Activated CD4-positive, alpha-beta T cell treated with anti-CD3 and anti-CD28 coated beads, Interleukin-2, amount 50 U/mL, for 4 hours (primary cell): Measurements from ENCODE around the gene CAMKK2.
"Not testable (repeated sequence)": the region's sequence is repeated elsewhere in the genome, so short reads cannot be mapped to it uniquely, and the experiment has no call there.

Experiments
- DNase-seq, 2 experiments: peaks; one replicate each; pipeline ENCODE4 v3.0.0-alpha.2; 2020

The CAMKK2 gene

DNA sequence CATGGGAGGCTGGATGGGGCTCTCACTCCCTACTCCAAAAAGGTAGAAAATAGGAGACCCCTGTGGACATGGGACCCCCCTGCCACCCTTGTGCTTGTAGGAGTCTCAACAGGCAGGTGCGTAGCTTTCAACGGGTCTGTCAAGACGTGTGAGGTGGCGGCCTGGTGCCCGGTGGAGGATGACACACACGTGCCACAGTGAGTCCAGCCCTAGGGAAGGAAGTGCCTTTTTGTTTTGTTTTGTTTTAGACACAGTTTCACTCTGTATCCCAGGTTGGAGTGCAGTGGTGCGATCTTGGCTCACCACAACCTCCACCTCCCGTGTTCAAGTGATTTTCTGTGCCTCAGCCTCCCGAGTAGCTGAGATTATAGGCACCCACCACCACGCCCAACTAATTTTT is 73.7 kb downstream of the CAMKK2 start:
- no peak for DNase-seq

DNA sequence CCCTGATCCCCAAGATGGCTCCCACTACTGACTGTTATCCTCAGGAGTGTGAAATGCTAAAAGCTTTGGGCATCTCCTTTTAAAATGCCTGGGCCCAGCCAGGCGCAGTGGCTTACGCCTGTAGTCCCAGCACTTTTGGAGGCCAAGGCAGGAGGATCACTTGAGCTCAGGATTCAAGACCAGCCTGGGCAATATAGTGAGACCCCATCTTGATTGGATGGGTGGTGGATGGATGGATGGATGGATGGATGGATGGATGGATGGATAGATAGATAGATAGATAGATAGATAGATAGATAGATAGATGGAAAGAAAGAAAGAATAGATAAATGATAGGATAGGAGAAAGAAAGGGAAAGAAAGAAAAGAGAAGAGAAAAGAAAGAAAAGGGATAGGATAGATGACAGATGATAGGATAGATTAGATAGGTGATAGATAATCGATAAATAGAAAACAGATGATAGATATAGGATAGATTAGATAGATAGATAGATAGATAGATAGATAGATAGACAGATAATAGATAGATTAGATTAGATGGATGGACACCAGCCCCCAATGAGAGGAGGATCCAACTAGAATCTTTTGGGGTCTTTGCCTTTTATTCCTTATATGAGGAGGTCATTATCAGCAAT is 77.0 kb downstream of the CAMKK2 start:
- DNase-seq: no peak

DNA sequence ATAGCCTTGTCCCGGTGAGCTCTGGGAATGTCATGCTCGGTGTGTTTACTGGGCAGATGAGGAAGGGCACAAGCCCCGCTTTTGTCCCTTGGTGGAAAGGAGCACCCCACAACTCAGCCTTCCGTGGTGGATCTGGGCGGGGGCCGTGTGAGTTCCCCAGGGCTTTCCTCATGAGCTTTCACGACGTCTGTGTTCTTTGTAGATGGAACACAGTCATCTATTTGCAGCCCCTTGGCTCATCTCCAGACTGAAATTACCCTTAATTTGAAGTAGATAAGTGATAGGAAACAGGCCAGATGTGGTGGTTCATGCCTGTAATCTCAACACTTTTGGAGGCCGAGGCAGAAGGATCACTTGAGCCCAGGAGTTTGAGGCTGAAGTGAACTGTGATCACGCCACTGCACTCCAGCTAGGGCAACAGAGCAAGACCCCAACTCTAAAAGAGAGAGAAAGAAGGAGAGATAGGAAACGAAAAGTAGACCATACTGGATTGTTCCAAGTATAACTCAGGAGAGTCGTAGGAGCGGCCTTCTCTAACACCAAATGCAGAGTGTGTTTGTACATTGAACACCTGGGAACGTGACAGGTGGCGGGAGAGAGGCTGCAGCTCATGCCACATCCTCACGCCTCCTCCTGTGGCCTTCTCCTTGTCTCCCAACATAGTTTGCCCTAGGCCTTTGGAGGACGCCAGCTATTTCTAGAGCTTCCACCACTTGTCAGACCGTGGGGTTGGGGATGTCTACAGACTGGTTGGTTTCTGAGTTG is 77.7 kb downstream of the CAMKK2 start:
- no peak for DNase-seq

DNA sequence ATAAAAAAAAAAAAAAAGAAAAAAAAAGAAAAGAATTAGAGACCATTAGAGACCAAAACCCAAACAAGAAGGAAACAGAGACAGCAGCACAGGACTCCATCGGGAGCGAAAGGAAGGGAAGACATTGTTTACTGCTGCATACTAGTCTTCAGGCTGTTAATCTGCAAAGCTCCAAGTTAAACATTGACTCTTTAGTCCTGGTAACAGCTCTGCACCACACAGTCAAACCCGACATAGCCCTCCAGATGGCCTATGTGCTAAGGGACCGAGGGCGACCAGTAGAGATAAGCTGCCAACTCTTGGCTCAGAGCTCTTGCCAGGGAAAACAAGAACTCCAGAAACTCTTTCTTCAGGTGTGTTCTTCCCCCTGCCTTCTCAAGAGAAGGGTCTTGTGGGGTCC is 78.7 kb downstream of the CAMKK2 start:
- no peak for DNase-seq

DNA sequence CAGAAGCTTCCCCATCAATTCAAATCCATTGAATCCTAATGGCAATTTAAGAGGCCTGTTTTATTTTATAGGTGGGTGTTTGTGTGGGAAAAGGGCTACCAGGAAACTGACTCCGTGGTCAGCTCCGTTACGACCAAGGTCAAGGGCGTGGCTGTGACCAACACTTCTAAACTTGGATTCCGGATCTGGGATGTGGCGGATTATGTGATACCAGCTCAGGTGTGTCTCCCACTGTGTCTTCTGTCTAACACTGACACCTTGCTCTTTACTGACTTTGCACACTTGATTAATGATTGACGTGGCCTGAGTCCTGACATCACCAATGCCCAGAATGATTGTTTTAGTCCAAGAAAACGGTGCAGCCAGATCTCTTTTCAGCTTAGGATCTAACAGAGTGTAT is 79.4 kb downstream of the CAMKK2 start:
- DNase-seq: no peak

DNA sequence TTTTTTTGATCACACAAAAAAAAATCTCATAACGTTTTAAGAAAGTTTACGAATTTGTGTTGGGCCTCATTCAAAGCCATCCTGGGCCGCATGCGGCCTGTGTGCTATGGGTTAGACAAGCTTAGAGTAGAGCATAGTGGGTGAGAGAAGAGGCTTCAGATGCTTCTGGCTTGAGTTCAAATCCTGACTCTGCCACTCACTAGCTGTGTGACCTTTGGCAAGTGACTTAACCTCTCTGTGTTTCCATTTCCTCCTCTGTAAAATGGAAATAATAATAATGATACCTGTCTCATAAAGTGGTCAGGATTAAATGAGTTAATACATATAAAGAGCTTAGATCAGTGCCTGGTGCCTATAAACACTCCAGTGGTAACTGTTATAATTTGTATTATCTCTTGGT is 80.4 kb downstream of the CAMKK2 start:
- DNase-seq: no peak

DNA sequence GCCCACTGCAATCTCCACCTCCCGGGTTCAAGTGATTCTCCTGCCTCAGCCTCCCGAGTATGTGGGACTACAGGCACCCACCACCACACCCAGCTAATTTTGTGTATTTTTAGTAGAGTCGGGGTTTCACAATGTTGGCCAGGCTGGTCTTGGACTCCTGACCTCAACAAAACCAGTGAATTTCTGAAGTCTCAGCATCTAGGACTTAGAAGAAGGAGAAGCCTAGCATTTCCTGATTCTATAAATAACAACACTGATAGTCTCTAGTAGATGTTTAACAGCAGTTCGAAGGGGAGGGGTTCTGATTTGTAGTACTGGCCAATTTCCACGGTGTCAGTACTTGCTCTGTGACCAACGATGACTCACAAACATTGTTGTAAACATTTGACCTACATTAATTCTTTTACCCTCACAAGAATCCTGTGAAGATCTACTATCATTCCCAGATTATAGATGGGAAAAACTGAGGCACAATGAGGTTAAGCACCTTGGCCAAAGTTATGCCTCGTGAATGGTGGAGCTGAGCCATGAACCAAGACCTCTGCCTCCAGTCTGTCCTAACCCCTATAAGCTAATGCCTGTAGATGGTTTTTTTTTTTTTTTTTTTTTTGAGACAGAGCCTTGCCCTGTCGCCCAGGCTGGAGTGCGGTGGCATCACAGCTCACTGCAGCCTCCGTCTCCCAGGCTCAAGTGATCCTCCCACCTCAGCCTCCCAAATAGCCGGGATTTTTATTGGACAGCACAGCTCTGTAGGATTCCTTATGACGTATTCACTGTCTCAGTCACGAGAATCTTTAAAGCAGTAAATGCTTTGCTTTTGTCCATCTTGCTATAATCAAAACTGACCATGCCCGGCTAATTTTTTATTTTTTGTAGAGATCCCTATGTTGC is 81.4 kb downstream of the CAMKK2 start:
- DNase-seq: no peak

DNA sequence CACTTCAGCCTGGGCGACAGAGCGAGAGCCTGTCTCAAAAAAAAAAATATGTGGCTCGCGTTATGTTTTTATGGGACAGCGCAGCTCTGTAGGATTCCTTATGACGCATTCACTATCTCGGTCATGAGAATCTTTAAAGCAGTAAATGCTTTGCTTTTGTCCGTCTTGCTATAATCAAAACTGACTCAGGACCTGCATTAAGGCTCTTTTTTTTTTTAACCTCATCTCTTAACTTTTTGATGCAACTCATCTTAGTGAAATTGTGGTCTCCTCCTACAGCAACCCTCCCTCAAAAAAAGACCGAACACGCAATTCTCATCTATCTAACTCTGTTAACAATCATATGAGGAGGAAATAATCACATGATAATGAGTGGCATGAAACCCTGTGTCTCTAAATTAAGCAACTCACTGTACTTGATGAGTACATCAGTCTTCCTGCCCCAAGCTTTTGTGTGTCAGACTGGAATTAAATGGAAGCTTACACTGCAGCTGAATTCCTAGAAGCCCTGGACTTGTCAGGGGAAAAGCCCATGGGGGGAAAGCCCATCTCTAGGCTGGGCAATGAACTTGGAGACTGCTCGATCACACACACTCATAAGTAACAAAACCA is 82.2 kb downstream of the CAMKK2 start:
- peak; percentile 17 to 20 for DNase-seq

DNA sequence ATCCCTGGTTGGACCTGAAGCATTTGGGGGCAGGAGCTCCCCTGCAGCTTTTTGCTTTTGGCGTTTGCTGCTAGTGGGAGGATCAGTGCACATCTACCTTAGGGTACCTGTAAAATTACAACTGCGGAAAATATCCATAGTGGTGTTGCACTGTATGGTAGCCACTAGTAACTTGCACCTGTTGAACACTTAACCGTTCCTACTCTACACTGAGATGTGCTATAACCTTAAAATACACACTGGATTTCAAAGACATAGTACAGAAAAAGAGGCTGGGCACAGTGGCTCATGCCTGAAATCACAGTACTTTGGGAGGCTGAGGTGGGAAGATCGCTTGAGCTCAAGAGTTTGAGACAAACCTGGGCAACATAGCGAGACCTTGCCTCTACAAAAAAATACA is 83.6 kb downstream of the CAMKK2 start:
- DNase-seq: no peak

DNA sequence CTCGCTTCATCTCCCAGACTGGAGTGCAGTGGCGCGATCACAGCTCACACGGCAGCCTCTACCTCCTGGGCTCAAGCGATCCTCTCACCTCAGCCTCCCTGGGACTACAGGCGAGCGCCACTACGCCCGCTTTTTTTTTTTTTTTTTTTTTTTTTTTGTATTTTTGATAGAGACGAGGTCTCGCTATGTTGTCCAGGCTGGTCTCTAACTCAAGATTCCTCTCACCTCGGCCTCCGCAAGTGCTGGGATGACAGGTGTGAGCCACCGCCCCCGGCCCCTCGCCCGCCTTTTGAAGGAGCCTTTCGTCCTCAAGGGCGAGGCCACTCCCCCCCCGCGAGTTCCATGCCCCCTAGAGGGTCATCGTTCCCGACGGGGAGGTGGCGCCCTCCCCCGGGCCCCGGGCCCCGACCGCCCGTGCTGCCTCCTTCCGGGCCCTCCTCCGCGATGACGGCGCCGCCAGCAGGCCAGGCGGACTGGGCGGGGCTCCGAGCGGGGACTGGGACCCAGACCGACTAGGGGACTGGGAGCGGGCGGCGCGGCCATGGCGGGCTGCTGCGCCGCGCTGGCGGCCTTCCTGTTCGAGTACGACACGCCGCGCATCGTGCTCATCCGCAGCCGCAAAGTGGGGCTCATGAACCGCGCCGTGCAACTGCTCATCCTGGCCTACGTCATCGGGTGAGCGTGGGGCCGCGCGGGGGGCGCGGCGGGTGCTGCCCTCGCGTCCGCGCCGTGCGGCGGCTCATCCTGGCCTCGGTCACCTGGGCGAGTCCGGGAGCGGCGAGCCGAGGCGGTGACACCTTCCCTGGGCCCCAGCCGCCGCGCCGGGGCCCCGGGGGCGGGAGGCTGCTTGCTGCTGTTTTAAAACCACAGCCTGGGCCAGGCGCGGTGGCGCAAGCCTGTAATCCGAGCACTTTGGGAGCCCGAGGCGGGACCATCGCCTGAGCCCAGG is 86.6 kb downstream of the CAMKK2 start, which contains the start of gene P2RX4:
P2RX4 (plus strand) TSS at position 506 of the 949 bp plus-strand sequence; CDS start at position 542, 36 bp downstream.
- DNase-seq: peak; percentile 72 to 77

DNA sequence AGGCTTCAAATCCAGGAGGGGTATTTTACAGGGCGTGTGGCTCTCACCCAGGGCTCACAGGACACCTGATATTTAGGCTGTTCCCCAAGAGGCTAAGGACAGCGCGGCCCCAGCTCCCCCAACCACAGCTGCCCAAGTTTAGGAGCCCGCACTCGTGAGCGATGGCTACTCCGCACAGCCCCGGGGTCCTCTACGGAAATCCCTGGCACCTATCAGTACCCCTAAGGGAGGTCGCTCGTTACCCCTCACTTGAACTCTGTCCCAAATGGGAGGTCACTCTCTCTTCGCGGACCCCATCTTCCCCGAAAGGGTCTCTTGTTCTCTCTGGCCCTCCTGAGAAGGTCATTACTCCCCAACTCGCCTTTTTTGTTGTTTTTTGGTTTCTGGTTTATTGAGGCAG is 87.3 kb downstream of the CAMKK2 start:
- no peak for DNase-seq

DNA sequence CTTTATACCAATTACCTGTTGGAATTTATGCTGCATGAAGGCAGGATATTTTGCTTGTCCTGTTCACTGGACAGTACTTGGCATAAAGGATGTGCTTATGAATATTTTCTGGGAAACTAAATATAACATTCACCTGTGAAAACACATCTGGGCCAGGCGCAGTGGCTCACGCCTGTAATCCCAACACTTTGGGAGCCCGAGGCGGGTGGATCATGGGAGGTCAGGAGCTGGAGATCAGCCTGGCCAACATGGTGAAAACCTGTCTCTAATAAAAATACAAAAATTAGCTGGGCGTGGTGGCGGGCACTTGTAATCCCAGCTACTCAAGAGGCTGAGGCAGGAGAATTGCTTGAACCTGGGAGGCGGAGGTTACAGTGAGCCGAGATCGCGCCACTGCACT is 87.9 kb downstream of the CAMKK2 start:
- not testable (repeated sequence) for DNase-seq

DNA sequence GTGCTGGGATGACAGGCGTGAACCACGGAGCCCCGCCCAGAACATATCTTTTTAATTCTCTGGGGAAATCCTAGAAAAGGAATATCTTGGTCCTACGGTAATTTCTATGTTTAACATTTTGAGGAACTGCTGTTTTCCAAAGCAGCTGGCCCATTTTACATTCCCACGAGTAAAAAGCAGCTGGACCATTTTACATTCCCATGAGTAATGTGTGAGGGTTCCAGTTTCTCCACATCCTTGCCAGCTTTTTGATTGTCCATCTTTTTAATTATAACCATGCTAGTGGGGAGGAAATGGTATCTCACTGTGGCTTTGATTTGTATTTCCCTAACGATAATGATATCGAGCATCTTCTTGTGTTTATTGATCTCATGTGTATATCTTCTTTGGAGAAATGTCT is 91.0 kb downstream of the CAMKK2 start:
- DNase-seq: no peak

DNA sequence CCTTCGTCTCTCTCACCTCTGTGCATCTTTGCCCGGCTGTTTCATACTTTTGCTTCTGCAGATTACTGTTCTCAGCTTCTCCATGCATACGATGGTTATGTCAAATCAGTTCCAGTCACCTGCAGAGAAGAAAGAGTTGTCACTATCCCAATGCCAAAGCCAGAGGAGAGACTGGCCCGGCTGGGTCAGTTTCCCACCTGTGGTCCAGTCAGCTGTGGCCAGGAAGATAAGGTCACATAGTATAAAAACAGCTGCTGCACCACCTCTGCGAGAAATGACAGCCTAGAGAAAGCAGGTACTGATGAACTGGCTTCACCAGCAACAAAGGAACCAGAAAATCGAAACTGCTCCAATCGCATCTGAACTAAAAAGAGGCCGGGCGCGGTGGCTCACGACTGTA is 93.0 kb downstream of the CAMKK2 start:
- DNase-seq: no peak

DNA sequence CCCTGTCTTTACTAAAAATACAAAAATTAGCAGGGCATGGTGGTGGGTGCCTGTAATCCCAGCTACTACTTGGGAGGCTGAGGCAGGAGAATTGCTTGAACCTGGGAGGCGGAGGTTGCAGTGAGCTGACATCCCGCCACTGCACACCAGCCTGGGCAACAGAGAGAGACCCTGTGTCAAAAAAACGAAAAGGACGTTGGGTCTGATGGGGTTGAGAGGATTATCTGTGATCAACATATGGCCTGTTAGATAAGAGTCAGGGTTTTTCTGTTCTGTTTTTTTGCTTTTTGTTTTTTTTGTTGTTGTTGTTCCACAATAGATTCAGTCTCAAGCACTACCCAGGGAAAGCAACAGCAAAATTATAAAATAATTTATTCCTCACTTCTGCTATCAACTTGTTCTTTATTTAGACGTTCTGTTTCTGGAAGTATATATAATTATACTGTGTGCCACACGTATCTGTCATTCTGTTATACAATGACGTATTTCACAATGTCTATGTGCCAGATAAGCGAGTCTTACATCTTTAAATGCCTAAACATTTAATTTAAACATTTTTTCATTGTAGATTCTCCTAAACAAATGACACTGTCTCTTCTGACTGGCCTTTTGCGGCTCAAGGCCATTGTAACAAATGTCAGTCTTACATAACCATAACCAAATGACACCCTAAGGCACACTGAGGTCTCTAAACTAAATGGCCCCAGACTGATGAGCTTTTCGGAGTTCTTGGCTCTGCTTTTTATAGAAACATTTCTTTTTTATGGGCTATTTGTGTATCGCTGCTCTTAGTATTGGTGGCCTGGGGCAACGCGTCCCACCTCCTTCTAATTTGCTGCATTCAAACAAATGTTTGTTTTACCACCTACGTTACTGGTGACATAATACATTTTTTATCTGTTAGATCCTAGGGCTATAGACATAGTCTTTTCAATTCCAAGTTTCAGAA is 93.8 kb downstream of the CAMKK2 start:
- DNase-seq: no peak

DNA sequence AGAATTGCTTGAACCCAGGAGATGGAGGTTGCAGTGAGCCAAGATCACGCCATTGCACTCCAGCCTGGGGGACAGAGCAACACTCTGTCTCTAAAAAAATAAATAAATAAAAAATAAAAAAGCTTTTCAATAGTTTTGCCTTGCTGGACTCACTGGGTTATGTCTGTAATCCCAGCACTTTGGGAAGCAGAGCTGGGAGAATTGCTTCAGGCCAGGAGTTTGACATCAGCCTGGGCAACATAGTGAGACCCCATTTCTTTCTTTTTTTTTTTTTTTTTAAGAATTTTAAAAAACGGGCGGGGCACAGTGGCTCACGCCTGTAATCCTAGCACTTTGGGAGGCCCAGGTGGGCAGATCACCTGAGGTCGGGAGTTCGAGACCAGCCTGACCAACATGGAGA is 95.4 kb downstream of the CAMKK2 start:
- not testable (repeated sequence) for DNase-seq

DNA sequence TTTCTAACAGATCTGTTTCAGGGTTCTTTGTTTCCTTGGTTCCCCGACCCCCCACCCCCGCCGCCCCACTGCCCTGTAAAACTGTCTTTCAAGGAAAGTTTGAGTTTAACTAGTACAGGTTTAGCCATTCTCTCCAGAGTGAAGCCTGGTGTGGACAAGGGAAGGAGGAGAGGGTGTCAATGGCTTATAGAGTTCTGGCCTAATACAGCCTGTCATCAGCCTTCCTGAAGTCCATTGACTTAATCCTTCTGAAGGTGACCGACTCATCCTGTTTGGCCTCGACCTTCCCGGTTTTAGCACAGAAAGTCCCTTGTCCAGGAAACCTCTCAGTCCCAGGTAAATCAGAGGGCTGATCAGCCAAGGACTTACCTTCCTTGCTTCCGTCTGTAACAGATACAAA is 97.6 kb downstream of the CAMKK2 start:
- no peak for DNase-seq

DNA sequence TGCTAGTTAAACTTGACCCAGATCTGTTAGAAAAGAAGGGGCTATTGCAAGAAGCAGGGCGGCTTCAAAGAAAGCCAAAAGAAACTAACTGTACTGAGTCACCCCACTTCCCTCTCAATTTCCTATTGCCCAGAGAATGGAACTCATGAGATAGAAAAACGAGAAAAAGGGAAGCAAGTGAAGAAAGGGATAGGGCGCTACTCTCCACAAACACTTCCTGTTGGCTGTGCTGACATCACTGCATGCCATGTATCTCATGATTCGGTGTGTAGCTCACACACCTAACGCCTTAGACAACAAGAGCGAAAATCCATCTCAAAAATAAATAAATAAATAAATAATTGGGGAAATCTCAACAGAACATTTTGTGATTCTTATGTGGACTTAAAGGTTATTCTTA is 99.6 kb downstream of the CAMKK2 start:
- DNase-seq: no peak

DNA sequence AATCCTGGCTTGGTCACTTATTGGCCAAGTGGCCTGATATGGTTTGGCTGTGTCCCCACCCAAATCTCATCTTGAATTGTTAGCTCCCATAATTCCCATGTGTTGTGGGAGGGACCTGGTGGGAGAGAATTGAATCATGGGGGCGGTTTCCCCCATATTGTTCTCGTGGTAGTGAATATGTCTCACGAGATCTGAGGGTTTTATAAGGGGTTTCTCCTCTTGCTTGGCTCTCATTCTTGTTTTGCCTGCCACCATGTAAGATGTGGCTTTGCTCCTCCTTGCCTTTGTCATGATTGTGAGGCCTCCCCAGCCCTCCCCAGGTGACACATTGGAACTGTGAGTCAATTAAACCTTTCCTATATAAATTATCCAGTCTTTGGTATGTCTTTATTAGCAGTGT is 105.4 kb downstream of the CAMKK2 start:
- no peak for DNase-seq

DNA sequence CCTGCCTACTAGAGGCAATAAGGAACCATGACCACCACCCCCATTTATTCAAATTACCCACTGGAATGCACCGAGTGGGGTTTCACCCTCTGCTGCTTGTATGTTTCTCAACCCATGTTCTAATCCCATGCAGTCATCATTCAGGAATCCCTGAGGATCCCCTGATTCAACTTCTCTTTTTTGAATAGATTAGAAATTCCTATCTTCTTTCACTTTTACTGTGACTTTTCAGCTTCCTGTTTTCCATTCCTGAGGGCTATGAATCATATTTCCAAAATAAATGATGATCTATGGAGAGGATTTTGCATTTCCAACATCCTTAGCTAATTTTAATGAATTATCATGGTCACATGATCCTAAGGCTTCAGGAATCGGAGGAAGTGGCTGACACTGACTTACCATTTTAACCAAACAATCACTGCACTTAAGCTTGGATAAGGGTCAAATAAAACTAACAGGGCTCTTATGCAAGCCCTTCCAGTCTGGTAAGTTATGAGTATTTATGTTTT is 105.9 kb downstream of the CAMKK2 start:
- DNase-seq: no peak
